ENCODE data around the gene GPC5. TPM values are rescaled to one million over a fixed set of nuclear protein-coding genes. Genes with fewer than 3 reads are reported as not detected.

The GPC5 gene
- total and polyA plus RNA-seq, 2 of the 8 experiments (the other 6 are each of a cell fraction or from before 2014, with no cell fraction given), result 0.20 to 0.39 TPM

DNA sequence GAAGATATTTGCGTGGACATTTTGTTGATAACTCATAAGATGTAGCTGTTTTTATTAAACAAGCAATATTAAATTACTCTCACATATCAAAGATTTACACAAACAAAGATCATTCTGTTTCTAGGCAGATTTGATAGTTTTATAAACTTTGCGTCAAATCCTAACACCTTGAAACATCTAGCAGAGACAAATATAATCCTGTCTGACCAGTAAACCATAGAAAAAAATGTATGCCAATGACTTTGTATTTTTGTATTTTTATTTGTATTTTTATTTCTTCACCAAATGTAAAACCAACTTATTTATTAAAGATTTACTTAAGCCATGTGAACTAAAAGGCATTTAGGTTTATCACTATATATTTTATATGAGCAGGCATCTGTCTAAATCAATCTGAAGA lies 494.6 kb downstream of the GPC5 start:
- Histone ChIP-seq H3K4me1 (replicated peaks in 1 of 4; ENCODE audit: control insufficient read depth in 3 of 4, insufficient read depth in 4 of 4, low read length in 3 of 4) (no peaks in the 10 kb centered on the region), H2BK15ac (ENCODE audit: low read length) (no peak overlapping the region), H2BK5ac (ENCODE audit: low read depth, low read length) (no peak overlapping the region), H3K14ac (ENCODE audit: insufficient read length) (no peak overlapping the region), H4K91ac (replicated peaks; ENCODE audit: insufficient read length, low read length) (no peak overlapping the region), H3K4me2 (ENCODE audit: insufficient read depth in 1 of 2, low read depth in 2 of 2, low read length in 2 of 2) (no peak overlapping the region), H4K8ac (ENCODE audit: extremely low read depth, insufficient read depth, low read length) (no peak overlapping the region), H4K20me1 (replicated peaks in 1 of 2; ENCODE audit: control insufficient read depth in 1 of 2, insufficient read depth in 2 of 2, low read length in 2 of 2) (no peaks in the 10 kb centered on the region), H3K18ac (ENCODE audit: extremely low read depth, low read length) (no peak overlapping the region), H3K23me2 (ENCODE audit: low read depth, low read length) (no peaks in the 10 kb centered on the region), H2AK5ac (ENCODE audit: low read depth, low read length) (no peak overlapping the region), H2AFZ (ENCODE audit: low read length) (no peak overlapping the region), H3K79me2 (ENCODE audit: control insufficient read depth in 1 of 2, insufficient read depth in 2 of 2, low read length in 2 of 2) (no peaks in the 10 kb centered on the region), H2BK20ac (ENCODE audit: low read length) (no peak overlapping the region), H3K79me1 (ENCODE audit: low read depth, low read length) (no peaks in the 10 kb centered on the region), H2BK12ac (ENCODE audit: low read depth, low read length) (no peak overlapping the region), H3K4me3 (ENCODE audit: extremely low read depth in 1 of 4, insufficient read depth in 2 of 4, low read depth in 3 of 4, low read length in 4 of 4) (no peak overlapping the region), H3K56ac (replicated peaks; ENCODE audit: insufficient read length, low read depth, low read length) (no peak overlapping the region), H3K4ac (replicated peaks; ENCODE audit: insufficient read length, low read depth, low read length) (no peak overlapping the region), H3K27me3 (replicated peaks in 1 of 4; ENCODE audit: control insufficient read depth in 3 of 4, extremely low read depth in 1 of 4, insufficient read depth in 3 of 4, low read length in 3 of 4) (no peaks in the 10 kb centered on the region), H4K5ac (ENCODE audit: insufficient read length, low read depth, low read length) (no peak overlapping the region), H3K36me3 (ENCODE audit: control insufficient read depth in 2 of 4, insufficient read depth in 4 of 4, low read length in 3 of 4) (no peaks in the 10 kb centered on the region), H3K9me3 (ENCODE audit: insufficient read depth in 2 of 2, low read depth in 1 of 2, low read length in 1 of 2) (no peaks in the 10 kb centered on the region), H3K27ac (ENCODE audit: low read depth, low read length) (no peak overlapping the region), H2BK120ac (replicated peaks; ENCODE audit: low read depth, low read length) (no peak overlapping the region), H3K23ac (ENCODE audit: insufficient read length) (no peak overlapping the region), H3K9ac (replicated peaks in 1 of 4; ENCODE audit: extremely low read depth in 1 of 4, low read depth in 3 of 4, low read length in 3 of 4) (no peak overlapping the region)
- WGBS, 2 experiments (ENCODE audit: extremely low coverage in 1 of 2, insufficient coverage in 1 of 2, insufficient read length in 1 of 2, insufficient replicate concordance in 2 of 2, low coverage in 1 of 2, low lambda C conversion rate in 2 of 2, missing lambda C conversion rate in 1 of 2), result 97% methylated on average over 2 of the region's 2 CpGs; no CpG with 5 or more reads in 1 of the 2 experiments
- POLR2A ChIA-PET (ENCODE audit: partially characterized antibody), result no interaction called here
- DNase-seq (ENCODE audit: low read depth in 1 of 2, low spot score in 2 of 2), result no peak
- CTCF ChIA-PET (ENCODE audit: partially characterized antibody), result no interaction called here
- no peak for FAIRE-seq
- TF ChIP-seq SIX5 (IDR thresholded peaks at IDR 0.05; ENCODE audit: low read depth, low read length), result no peak
- no peak for TF ChIP-seq POLR2A (IDR thresholded peaks at IDR 0.05; ENCODE audit: control extremely low read depth in 1 of 2, low read depth in 2 of 2, low read length in 2 of 2)
- no peak for TF ChIP-seq TAF1 (IDR thresholded peaks at IDR 0.05; ENCODE audit: low read depth, low read length)
- TF ChIP-seq FOSL1 (IDR thresholded peaks at IDR 0.05; ENCODE audit: insufficient read depth, low read depth, low read length), result no peak
- no peak for TF ChIP-seq SUZ12 (IDR thresholded peaks at IDR 0.05; ENCODE audit: low read length)
- no peak for TF ChIP-seq ASH2L (IDR thresholded peaks at IDR 0.05; ENCODE audit: low read length)
- TF ChIP-seq TBP (IDR thresholded peaks at IDR 0.05; ENCODE audit: low read depth, low read length), result no peak
- TF ChIP-seq RXRA (IDR thresholded peaks at IDR 0.05; ENCODE audit: insufficient read depth, low read depth, low read length), result no peak
- TF ChIP-seq SRF (IDR thresholded peaks at IDR 0.05; ENCODE audit: low read depth, low read length), result no peak
- TF ChIP-seq YY1 (IDR thresholded peaks at IDR 0.05; ENCODE audit: low read depth, low read length), result no peak
- no peak for TF ChIP-seq ATF3 (IDR thresholded peaks at IDR 0.05; ENCODE audit: insufficient read depth, low read depth, low read length)
- no peak for TF ChIP-seq HDAC2 (IDR thresholded peaks at IDR 0.05; ENCODE audit: borderline replicate concordance in 1 of 2, low read depth in 2 of 2, low read length in 2 of 2)
- no peak for TF ChIP-seq BRCA1 (IDR thresholded peaks at IDR 0.05; ENCODE audit: low read depth, low read length)
- no peak for TF ChIP-seq E2F6 (IDR thresholded peaks at IDR 0.05)
- TF ChIP-seq KDM4A (IDR thresholded peaks at IDR 0.05; ENCODE audit: low read depth, low read length, severe bottlenecking), result no peak

Data from H1 (cell line).